Spleen (tissue), 7 donors: ENCODE data around the gene HSD17B4.

ENCODE experiments used
- POLR2A ChIP-seq, 3 donors: fragments of 450-650 bp; IDR thresholded peaks; one replicate each; pipeline ENCODE4 v1.5.1; 2017; ENCODE audit warnings: antibody characterized with exemption in 3 of 3, mild to moderate bottlenecking in 1 of 3
- TF ChIP-seq, protein P1 (sequence below), 11 experiments: fragments of 200-600 bp in 7 of 11; fragments of 450-650 bp in 4 of 11; sonication (generic) in 4 of 11; IDR thresholded peaks in 8 of 11; conservative IDR thresholded peaks in 3 of 11; 1 replicate in 7 of 11; 2 replicates in 4 of 11; pipeline versions ENCODE4 v1.4.0 to v1.8.0; 2016 to 2021; ENCODE audit warnings: antibody characterized with exemption in 11 of 11, inconsistent platforms in 4 of 11, mild to moderate bottlenecking in 1 of 11
- donor health status: DM: no; HTN: no; CAD: no; lungs with moderate emphysema.
- donor health status: DM: no; HTN: no; CAD: no.
- donor health status: DM: no; HTN: no; CAD: no.

DNA sequence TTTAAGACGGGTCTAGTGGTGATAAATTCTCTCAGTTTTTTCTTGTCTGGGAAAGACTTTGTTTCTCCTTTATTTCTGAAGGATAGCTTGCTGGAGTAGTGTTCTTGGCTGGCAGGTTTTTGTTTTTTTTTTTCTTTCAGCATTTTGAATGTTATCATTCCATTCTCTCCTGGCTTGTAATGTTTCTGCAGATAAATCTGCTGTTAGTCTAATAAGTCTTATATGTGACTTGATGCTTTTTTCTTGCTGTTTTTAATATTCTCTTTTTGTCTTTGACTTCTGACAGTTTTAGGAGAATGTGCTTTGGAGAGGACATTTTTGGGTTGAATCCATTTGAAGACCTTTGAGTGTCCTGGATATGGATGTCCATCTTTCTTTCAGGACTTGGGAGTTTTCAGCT, 16.0 kb downstream of the HSD17B4 start:
- TF ChIP-seq, protein P1, sequence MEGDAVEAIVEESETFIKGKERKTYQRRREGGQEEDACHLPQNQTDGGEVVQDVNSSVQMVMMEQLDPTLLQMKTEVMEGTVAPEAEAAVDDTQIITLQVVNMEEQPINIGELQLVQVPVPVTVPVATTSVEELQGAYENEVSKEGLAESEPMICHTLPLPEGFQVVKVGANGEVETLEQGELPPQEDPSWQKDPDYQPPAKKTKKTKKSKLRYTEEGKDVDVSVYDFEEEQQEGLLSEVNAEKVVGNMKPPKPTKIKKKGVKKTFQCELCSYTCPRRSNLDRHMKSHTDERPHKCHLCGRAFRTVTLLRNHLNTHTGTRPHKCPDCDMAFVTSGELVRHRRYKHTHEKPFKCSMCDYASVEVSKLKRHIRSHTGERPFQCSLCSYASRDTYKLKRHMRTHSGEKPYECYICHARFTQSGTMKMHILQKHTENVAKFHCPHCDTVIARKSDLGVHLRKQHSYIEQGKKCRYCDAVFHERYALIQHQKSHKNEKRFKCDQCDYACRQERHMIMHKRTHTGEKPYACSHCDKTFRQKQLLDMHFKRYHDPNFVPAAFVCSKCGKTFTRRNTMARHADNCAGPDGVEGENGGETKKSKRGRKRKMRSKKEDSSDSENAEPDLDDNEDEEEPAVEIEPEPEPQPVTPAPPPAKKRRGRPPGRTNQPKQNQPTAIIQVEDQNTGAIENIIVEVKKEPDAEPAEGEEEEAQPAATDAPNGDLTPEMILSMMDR (IDR thresholded peaks at IDR 0.05 in 8 of 11, conservative IDR thresholded peaks at IDR 0.05 in 3 of 11): no peak
- no peak for TF ChIP-seq POLR2A (IDR thresholded peaks at IDR 0.05)
